ENCODE results near the gene VWA5B1.

VWA5B1 gene

GRCh38 chr1:20399196-20399595 is 108.5 kb downstream of the VWA5B1 start:
- no peak for DNase-seq

GRCh38 chr1:20399606-20400180 is 109.0 kb downstream of the VWA5B1 start:
- DNase-seq, result no peak

- DNase-seq, result no peak
These were observed 109.9 kb downstream of the VWA5B1 start for GRCh38 chr1:20400341-20401177.

- no peak for DNase-seq
These were observed 110.8 kb downstream of the VWA5B1 start for GRCh38 chr1:20401405-20402010.

GRCh38 chr1:20402585-20403422 is 112.1 kb downstream of the VWA5B1 start:
- no peak for DNase-seq

GRCh38 chr1:20403423-20404145 is 112.9 kb downstream of the VWA5B1 start:
- DNase-seq, result no peak

GRCh38 chr1:20404466-20404865 is 113.8 kb downstream of the VWA5B1 start:
- DNase-seq, result no peak

All from stimulated activated naive CD4-positive, alpha-beta T cell (primary cell).